ENCODE measurements around the gene ACOX3. TPM values are rescaled to one million over a fixed set of nuclear protein-coding genes. Genes with fewer than 3 reads are reported as not detected.

ACOX3 gene
- polyA plus RNA-seq, 1 donor (not counting 4 experiments of a cell fraction or from before 2014, with no cell fraction given) = 6.7 TPM

- DNase-seq (ENCODE audit: low read depth, low spot score) = no peak
- no peak for FAIRE-seq
- no peak overlapping the region for H3K27ac ChIP-seq (ENCODE audit: control insufficient read depth, insufficient read depth, low read length)
- H3K79me2 ChIP-seq (ENCODE audit: control insufficient read depth, insufficient read depth, low read length) = no peaks in the 10 kb centered on the region
- no peaks in the 10 kb centered on the region for H3K4me1 ChIP-seq (ENCODE audit: control insufficient read depth, extremely low read depth, insufficient read depth, low read length)
- H4K20me1 ChIP-seq (ENCODE audit: control insufficient read depth, extremely low read depth, insufficient read depth, low read length) = no peaks in the 10 kb centered on the region
- dilution Hi-C loops (cut with MboI; ENCODE audit: extremely low pct_ligation_motif_present, low sequenced_read_pairs) = no loop called here
- H3K9ac ChIP-seq (ENCODE audit: control insufficient read depth, extremely low read depth, insufficient read depth, low read length) = no peak overlapping the region
- peaks cover under 1% of the 10 kb centered on the region for H3K27me3 ChIP-seq (ENCODE audit: control insufficient read depth, extremely low read depth, insufficient read depth, low read length)
- H3K4me2 ChIP-seq (ENCODE audit: control insufficient read depth, extremely low read depth, insufficient read depth, low read depth, low read length) = no peak overlapping the region
- H3K36me3 ChIP-seq (ENCODE audit: control insufficient read depth in 2 of 2, extremely low read depth in 1 of 2, insufficient read depth in 2 of 2, low read length in 2 of 2) = no peaks in the 10 kb centered on the region
- H3K9me3 ChIP-seq (ENCODE audit: control insufficient read depth, low read depth, low read length) = no peaks in the 10 kb centered on the region
- H3K9me1 ChIP-seq (ENCODE audit: control insufficient read depth, extremely low read depth, insufficient read depth, low read length) = no peaks in the 10 kb centered on the region
- H2AFZ ChIP-seq (ENCODE audit: control insufficient read depth, low read length) = no peak overlapping the region
- TF ChIP-seq, protein P1, sequence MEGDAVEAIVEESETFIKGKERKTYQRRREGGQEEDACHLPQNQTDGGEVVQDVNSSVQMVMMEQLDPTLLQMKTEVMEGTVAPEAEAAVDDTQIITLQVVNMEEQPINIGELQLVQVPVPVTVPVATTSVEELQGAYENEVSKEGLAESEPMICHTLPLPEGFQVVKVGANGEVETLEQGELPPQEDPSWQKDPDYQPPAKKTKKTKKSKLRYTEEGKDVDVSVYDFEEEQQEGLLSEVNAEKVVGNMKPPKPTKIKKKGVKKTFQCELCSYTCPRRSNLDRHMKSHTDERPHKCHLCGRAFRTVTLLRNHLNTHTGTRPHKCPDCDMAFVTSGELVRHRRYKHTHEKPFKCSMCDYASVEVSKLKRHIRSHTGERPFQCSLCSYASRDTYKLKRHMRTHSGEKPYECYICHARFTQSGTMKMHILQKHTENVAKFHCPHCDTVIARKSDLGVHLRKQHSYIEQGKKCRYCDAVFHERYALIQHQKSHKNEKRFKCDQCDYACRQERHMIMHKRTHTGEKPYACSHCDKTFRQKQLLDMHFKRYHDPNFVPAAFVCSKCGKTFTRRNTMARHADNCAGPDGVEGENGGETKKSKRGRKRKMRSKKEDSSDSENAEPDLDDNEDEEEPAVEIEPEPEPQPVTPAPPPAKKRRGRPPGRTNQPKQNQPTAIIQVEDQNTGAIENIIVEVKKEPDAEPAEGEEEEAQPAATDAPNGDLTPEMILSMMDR (optimal IDR thresholded peaks at IDR 0.05 in 1 of 3, IDR thresholded peaks at IDR 0.05 in 1 of 3, conservative IDR thresholded peaks at IDR 0.05 in 1 of 3; ENCODE audit: extremely low read depth in 1 of 3, insufficient read depth in 2 of 3, low read length in 3 of 3) = no peak
- TF ChIP-seq EZH2 (IDR thresholded peaks at IDR 0.05; ENCODE audit: low read length) = no peak
- H3K4me3 ChIP-seq (ENCODE audit: control insufficient read depth in 2 of 3, extremely low read depth in 1 of 3, insufficient read depth in 2 of 3, low read depth in 1 of 3, low read length in 3 of 3) = no peak overlapping the region
Observed at GRCh38 chr4:8347660-8348059, 92.9 kb downstream of the ACOX3 start.

DNA sequence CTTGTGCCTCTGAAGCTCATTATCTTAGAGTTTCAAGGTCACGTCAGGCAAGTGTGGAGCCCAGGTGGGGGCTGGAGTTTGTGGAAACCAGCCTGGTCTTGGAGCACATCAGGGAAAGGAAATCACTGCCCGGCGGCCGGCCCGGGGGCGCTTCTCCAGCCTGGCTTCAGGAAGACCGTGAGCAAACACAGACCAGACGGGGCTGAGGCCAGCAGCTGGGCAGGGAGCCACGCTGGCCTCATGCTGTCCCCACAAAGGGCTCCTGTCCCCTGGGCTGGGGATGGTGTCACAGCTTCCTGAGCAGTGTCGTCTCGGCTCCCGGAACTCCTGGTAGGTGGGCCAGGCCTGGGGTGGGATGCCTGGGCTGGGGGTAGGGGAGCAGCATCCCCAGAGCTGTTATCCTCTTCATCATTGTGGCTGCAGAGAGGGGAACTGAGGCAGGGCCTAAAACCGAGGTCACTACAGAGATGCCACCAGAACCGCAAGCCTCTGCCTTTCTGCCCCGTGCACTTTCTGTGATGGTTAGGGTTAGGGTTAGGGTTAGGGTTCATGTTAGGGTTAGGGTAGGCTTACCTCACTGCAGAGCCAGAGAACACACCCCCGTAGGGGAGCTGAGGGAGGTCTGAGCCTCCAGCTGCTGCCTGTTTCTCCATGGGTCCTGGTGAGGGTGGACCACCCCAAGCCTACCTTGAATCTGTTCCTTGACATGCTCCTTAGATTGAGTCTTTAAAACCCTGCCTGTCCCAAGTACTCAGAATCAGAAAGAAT is 93.5 kb downstream of the ACOX3 start:
- H3K79me2 ChIP-seq (ENCODE audit: control insufficient read depth, insufficient read depth, low read length) = no peaks in the 10 kb centered on the region
- no peaks in the 10 kb centered on the region for H3K9me1 ChIP-seq (ENCODE audit: control insufficient read depth, extremely low read depth, insufficient read depth, low read length)
- no peak overlapping the region for H3K4me2 ChIP-seq (ENCODE audit: control insufficient read depth, extremely low read depth, insufficient read depth, low read depth, low read length)
- no peak overlapping the region for H3K9ac ChIP-seq (ENCODE audit: control insufficient read depth, extremely low read depth, insufficient read depth, low read length)
- no peaks in the 10 kb centered on the region for H4K20me1 ChIP-seq (ENCODE audit: control insufficient read depth, extremely low read depth, insufficient read depth, low read length)
- H3K4me3 ChIP-seq (ENCODE audit: control insufficient read depth in 2 of 3, extremely low read depth in 1 of 3, insufficient read depth in 2 of 3, low read depth in 1 of 3, low read length in 3 of 3) = no peak overlapping the region
- no peak for TF ChIP-seq EZH2 (IDR thresholded peaks at IDR 0.05; ENCODE audit: low read length)
- TF ChIP-seq, protein P1 (optimal IDR thresholded peaks at IDR 0.05 in 1 of 3, IDR thresholded peaks at IDR 0.05 in 1 of 3, conservative IDR thresholded peaks at IDR 0.05 in 1 of 3; ENCODE audit: extremely low read depth in 1 of 3, insufficient read depth in 2 of 3, low read length in 3 of 3) = no peak
- no peaks in the 10 kb centered on the region for H3K4me1 ChIP-seq (ENCODE audit: control insufficient read depth, extremely low read depth, insufficient read depth, low read length)
- no peaks in the 10 kb centered on the region for H3K27me3 ChIP-seq (ENCODE audit: control insufficient read depth, extremely low read depth, insufficient read depth, low read length)
- FAIRE-seq (no peak), DNase-seq (ENCODE audit: low read depth, low spot score) (no peak)
- no peak overlapping the region for H2AFZ ChIP-seq (ENCODE audit: control insufficient read depth, low read length)
- no peaks in the 10 kb centered on the region for H3K36me3 ChIP-seq (ENCODE audit: control insufficient read depth in 2 of 2, extremely low read depth in 1 of 2, insufficient read depth in 2 of 2, low read length in 2 of 2)
- no peaks in the 10 kb centered on the region for H3K9me3 ChIP-seq (ENCODE audit: control insufficient read depth, low read depth, low read length)
- H3K27ac ChIP-seq (ENCODE audit: control insufficient read depth, insufficient read depth, low read length) = no peak overlapping the region
- dilution Hi-C loops (cut with MboI; ENCODE audit: extremely low pct_ligation_motif_present, low sequenced_read_pairs) = no loop called here

All from keratinocyte (primary cell).